Endothelial cell (in vitro differentiated cells): ENCODE measurements around the gene ABRACL. TPM values are rescaled to one million over a fixed set of nuclear protein-coding genes. Genes with fewer than 3 reads are reported as not detected.
"Not testable (repeated sequence)": the region's sequence is repeated elsewhere in the genome, so short reads cannot be mapped to it uniquely, and the experiment has no call there.

Experiments used
- DNase-seq: peaks from one replicate; pipeline ENCODE4 v3.0.0; 2021; ENCODE audit warnings: low spot score
- H3K27ac Mint-ChIP-seq: one replicate; pipeline ENCODE4 v1.8.0; 2021; ENCODE audit warnings: mixed read lengths, inconsistent platforms; ENCODE audit not compliant: unreplicated experiment
- H3K27me3 Mint-ChIP-seq: one replicate; pipeline ENCODE4 v1.8.0; 2021; ENCODE audit warnings: mild to moderate bottlenecking, moderate library complexity, mixed read lengths, inconsistent platforms; ENCODE audit not compliant: unreplicated experiment
- H3K36me3 Mint-ChIP-seq: one replicate; pipeline ENCODE4 v1.8.0; 2021; ENCODE audit warnings: mild to moderate bottlenecking, low read depth, mixed read lengths, inconsistent platforms; ENCODE audit not compliant: unreplicated experiment
- H3K4me1 Mint-ChIP-seq: one replicate; pipeline ENCODE4 v1.8.0; 2021; ENCODE audit warnings: mild to moderate bottlenecking, mixed read lengths, inconsistent platforms; ENCODE audit not compliant: unreplicated experiment
- H3K4me3 Mint-ChIP-seq: one replicate; pipeline ENCODE4 v1.8.0; 2021; ENCODE audit warnings: mild to moderate bottlenecking, mixed read lengths, inconsistent platforms; ENCODE audit not compliant: unreplicated experiment
- H3K9me3 Mint-ChIP-seq: one replicate; pipeline ENCODE4 v1.8.0; 2021; ENCODE audit warnings: mixed read lengths, inconsistent platforms; ENCODE audit not compliant: unreplicated experiment
- total RNA-seq: library from RNA; stranded (reverse); fragmentation: NEBNext Ultra II Directional; extraction: Animal tissue kit (Norgen Biotek cat#: 25700); gene quantifications from one replicate; pipeline ENCODE4 v1.2.1, GENCODE V29; 2021; ENCODE audit not compliant: unreplicated experiment
- TF ChIP-seq, protein P1 (sequence below): fragments of 200-600 bp; sonication (generic); IDR thresholded peaks from one replicate; pipeline ENCODE4 v1.5.0; 2021; ENCODE audit warnings: antibody characterized with exemption; ENCODE audit not compliant: unreplicated experiment

Gene ABRACL
- total RNA-seq, 1 donor from 2014 or later = 117 TPM

DNA sequence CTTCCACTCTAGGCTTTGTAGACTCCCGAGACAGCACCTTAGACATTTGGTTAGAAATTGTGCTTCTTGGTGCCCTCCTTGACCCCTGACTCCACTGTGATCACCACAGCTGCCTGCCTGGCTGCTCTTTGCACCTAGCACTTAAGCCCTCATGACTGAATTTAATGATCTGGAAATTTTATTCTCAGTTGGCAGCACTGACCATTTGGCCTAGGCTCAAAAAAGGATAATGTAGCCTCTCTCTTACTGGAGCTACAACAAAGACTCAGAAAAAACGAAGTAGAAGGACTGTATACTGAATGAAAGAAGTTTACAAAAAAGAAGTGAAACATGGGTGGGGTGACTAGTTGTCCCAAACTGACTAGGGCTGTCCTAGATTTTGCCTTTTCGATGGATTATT lies 11.3 kb upstream of the ABRACL start:
- no peak overlapping the region for H3K4me3 Mint-ChIP-seq
- DNase-seq = no peak
- no peaks in the 10 kb centered on the region for H3K4me1 Mint-ChIP-seq
- H3K9me3 Mint-ChIP-seq = no peaks in the 10 kb centered on the region
- no peaks in the 10 kb centered on the region for H3K36me3 Mint-ChIP-seq
- H3K27me3 Mint-ChIP-seq = no peaks in the 10 kb centered on the region
- TF ChIP-seq, protein P1, sequence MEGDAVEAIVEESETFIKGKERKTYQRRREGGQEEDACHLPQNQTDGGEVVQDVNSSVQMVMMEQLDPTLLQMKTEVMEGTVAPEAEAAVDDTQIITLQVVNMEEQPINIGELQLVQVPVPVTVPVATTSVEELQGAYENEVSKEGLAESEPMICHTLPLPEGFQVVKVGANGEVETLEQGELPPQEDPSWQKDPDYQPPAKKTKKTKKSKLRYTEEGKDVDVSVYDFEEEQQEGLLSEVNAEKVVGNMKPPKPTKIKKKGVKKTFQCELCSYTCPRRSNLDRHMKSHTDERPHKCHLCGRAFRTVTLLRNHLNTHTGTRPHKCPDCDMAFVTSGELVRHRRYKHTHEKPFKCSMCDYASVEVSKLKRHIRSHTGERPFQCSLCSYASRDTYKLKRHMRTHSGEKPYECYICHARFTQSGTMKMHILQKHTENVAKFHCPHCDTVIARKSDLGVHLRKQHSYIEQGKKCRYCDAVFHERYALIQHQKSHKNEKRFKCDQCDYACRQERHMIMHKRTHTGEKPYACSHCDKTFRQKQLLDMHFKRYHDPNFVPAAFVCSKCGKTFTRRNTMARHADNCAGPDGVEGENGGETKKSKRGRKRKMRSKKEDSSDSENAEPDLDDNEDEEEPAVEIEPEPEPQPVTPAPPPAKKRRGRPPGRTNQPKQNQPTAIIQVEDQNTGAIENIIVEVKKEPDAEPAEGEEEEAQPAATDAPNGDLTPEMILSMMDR = no peak
- H3K27ac Mint-ChIP-seq = no peak overlapping the region

DNA sequence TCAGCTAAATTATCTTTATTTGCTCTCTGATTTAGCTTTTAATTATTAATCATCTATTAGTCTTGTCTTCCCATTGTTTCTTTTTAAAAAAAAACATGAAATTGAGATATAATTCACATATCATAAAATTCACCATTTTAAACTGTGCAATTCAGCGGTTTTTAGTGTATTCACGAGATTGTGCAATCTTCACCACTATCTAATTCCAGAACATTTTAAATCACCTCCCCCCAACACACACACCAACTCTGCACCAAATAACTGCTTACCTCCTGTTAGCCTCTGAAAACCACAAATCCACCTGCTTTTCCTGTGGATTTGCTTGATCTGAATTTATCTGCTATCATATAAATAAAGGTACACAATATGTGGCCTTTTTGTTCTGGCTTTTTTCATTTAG lies 8.8 kb upstream of the ABRACL start:
- Mint-ChIP-seq H3K36me3 (no peaks in the 10 kb centered on the region), H3K4me3 (no peak overlapping the region), H3K4me1 (no peaks in the 10 kb centered on the region), H3K9me3 (no peaks in the 10 kb centered on the region), H3K27me3 (no peaks in the 10 kb centered on the region), H3K27ac (no peak overlapping the region)
- DNase-seq = no peak
- TF ChIP-seq, protein P1 = no peak

DNA sequence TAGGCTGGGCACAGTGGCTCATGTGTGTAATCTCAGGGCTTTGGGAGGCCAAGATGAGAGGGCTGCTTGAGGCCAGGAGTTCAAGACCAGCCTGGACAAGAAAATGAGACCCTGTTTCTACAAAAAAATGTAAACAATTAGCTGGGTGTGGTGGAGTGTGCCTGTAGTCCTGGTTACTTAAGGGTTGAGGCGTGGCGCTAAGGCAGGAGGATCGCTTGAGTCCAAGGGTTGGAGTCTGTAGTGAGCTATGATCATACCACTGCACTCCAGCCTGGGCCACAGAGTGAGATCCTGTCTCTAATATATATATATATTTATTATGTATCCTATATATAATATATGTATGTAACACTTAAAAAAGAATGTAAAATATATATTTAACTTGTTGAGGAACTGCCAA lies 7.9 kb upstream of the ABRACL start:
- Mint-ChIP-seq H3K27ac (no peak overlapping the region), H3K9me3 (no peaks in the 10 kb centered on the region), H3K36me3 (no peaks in the 10 kb centered on the region), H3K4me1 (no peaks in the 10 kb centered on the region), H3K4me3 (no peak overlapping the region), H3K27me3 (no peaks in the 10 kb centered on the region)
- no peak for DNase-seq
- TF ChIP-seq, protein P1 = no peak

DNA sequence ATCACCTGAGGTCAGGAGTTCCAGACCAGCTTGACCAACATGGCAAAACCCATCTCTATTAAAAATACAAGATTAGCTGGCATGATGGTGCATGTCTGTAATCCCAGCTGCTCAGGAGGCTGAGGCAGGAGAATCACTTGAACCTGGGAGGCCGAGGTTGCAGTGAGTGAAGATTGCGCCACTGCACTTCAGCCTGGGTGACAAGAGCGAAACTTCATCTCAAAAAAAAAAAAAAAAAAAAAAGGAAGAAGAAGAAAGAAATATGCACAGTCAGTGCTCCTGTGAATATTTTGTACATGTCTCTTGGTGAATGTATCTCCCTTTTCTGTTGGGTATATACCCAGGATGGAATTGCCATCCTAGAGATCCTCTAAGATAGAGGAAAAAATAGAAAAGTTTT lies 3.1 kb upstream of the ABRACL start:
- not testable (repeated sequence) for H3K36me3 Mint-ChIP-seq, H3K4me1 Mint-ChIP-seq, DNase-seq, H3K27me3 Mint-ChIP-seq, H3K4me3 Mint-ChIP-seq, H3K27ac Mint-ChIP-seq, H3K9me3 Mint-ChIP-seq

DNA sequence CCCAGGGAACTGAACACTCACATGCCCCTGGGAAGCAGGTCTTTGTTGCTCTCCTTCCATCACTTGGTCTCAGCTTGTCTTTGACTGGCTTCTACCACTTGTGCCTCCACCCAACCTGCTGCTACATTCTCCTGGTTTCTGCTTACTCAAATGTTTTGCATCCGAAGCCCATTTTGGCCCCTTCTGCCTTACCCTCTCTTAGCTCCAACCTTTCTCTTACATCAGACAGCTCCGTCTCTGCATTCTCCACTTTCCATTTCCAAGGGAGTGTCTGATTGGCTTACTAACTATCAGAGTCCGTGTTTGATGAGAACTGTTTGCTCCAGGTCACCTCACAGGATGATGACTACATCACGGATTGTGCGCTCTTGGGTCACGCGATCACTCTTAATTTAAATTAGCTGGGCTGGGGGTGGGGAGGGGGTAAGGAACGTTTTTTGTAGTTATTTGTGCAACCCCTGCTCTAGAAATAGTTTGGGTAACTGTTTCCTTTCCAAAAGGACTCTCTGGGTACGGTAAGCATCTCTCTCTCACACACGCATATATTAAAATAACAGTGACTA lies 844 bp upstream of the ABRACL start:
- peak overlapping the region; percentile 95 for H3K4me3 Mint-ChIP-seq
- TF ChIP-seq, protein P1 = no peak
- H3K27me3 Mint-ChIP-seq = peaks cover 4% of the 10 kb centered on the region
- peaks cover 13% of the 10 kb centered on the region for H3K4me1 Mint-ChIP-seq
- DNase-seq = no peak
- H3K36me3 Mint-ChIP-seq = peaks cover 2% of the 10 kb centered on the region
- peak overlapping the region; percentile 94 for H3K27ac Mint-ChIP-seq
- no peaks in the 10 kb centered on the region for H3K9me3 Mint-ChIP-seq
